HCT116 (cell line): Measurements from ENCODE around the gene ECM1. TPM values are rescaled to one million over a fixed set of nuclear protein-coding genes. Genes with fewer than 3 reads are reported as not detected.

Experiments used
- ATAC-seq: fragments of 200-7000 bp; cut with Tn5 transposase; 2 replicates; pipeline ENCODE4 v1.9.1; 2020; ENCODE audit warnings: mild to moderate bottlenecking, moderate library complexity
- BruUV-seq: library from RNA; stranded (reverse); fragments of 400-500 nt; replicated peaks from 2 replicates; lab custom pipeline; 2021; lab: Mats Ljungman, UMichigan
- CTCF ChIA-PET: fragments of 300-600 bp; sonication (Branson Sonifier 250); formaldehyde crosslinking; loops from one replicate; lab custom pipeline; 2021; ENCODE audit warnings: antibody characterized with exemption; lab: Charles Lee
- POLR2A ChIA-PET: fragments of 300-600, 350-600 bp; sonication (Branson Sonifier 250); formaldehyde crosslinking; loops from one replicate; lab custom pipeline; 2021; ENCODE audit warnings: antibody characterized with exemption; lab: Charles Lee
- RAD21 ChIA-PET, 2 experiments: fragments of 300-600 bp; sonication (Branson Sonifier 250); formaldehyde crosslinking; loops; one replicate each; lab custom pipeline; 2023; ENCODE audit warnings: low total read pairs in 2 of 2; ENCODE audit not compliant: uncharacterized antibody in 2 of 2, unreplicated experiment in 2 of 2, low non-redundant PET in 1 of 2; lab: Charles Lee
- DNase-seq: peaks from one replicate; pipeline ENCODE4 v3.0.0-alpha.2; 2010; ENCODE audit warnings: low read depth, low spot score
- H2AFZ ChIP-seq: fragments of 200-600 bp; shearing (Covaris generic), sonication (generic); 2 replicates; pipeline ENCODE4 v1.6.1; 2017; ENCODE audit warnings: low read depth, mixed run types, mixed read lengths, antibody characterized with exemption, low read length; ENCODE audit not compliant: poor library complexity, severe bottlenecking
- H3K27ac ChIP-seq: 2 replicates; pipeline ENCODE4 v1.5.1; 2012; ENCODE audit warnings: low read depth, low read length
- H3K27me3 ChIP-seq: fragments of 200-600 bp; sonication (generic); 2 replicates; pipeline ENCODE4 v1.6.1; 2016; ENCODE audit warnings: mixed run types, low read length, mixed read lengths; ENCODE audit not compliant: insufficient read depth
- H3K36me3 ChIP-seq, 2 experiments: fragments of 200-500 bp in 1 of 2; fragments of 200-600 bp in 1 of 2; sonication (Bioruptor generic) in 1 of 2; sonication (generic) in 1 of 2; 2 replicates each; pipeline versions ENCODE4 v1.5.1 to v1.6.1; 2014 to 2016; ENCODE audit warnings: low read length in 2 of 2, inconsistent platforms in 1 of 2, mixed read lengths in 1 of 2, mixed run types in 1 of 2; ENCODE audit not compliant: insufficient read depth in 2 of 2, control insufficient read depth in 1 of 2
- H3K4me1 ChIP-seq, 2 experiments: fragments of 200-600 bp in 1 of 2; sonication (generic) in 1 of 2; 2 replicates each; pipeline versions ENCODE4 v1.5.1 to v1.6.1; 2012 to 2017; ENCODE audit warnings: low read length in 2 of 2, inconsistent platforms in 1 of 2, mild to moderate bottlenecking in 1 of 2, mixed read lengths in 1 of 2, mixed run types in 1 of 2, moderate library complexity in 1 of 2; ENCODE audit not compliant: insufficient read depth in 2 of 2, control insufficient read depth in 1 of 2
- H3K4me2 ChIP-seq: fragments of 200-600 bp; sonication (generic); 2 replicates; pipeline ENCODE4 v1.6.1; 2017; ENCODE audit warnings: mixed run types, low read length, mixed read lengths
- H3K4me3 ChIP-seq, 2 experiments: fragments of 200-600 bp in 1 of 2; sonication (generic) in 1 of 2; replicated peaks in 1 of 2; 2 replicates each; pipeline ENCODE4 v1.5.1; 2011 to 2016; ENCODE audit warnings: low read length in 2 of 2, control low read depth in 1 of 2, low read depth in 1 of 2, mild to moderate bottlenecking in 1 of 2, mixed read lengths in 1 of 2, mixed run types in 1 of 2
- H3K79me2 ChIP-seq: fragments of 200-600 bp; sonication (generic); 2 replicates; pipeline ENCODE4 v1.6.1; 2017; ENCODE audit warnings: mild to moderate bottlenecking, mixed run types, low read length, moderate library complexity, mixed read lengths; ENCODE audit not compliant: insufficient read depth
- H3K9ac ChIP-seq: fragments of 200-600 bp; sonication (generic); 2 replicates; pipeline ENCODE4 v1.6.1; 2016; ENCODE audit warnings: low read length, mixed read lengths
- H3K9me2 ChIP-seq: fragments of 200-600 bp; sonication (generic), shearing (Covaris generic); 2 replicates; pipeline ENCODE4 v1.6.1; 2017; ENCODE audit warnings: mixed run types, mild to moderate bottlenecking, moderate library complexity; ENCODE audit not compliant: insufficient read depth
- H3K9me3 ChIP-seq, 2 experiments: fragments of 200-500 bp in 1 of 2; fragments of 200-600 bp in 1 of 2; sonication (Bioruptor generic) in 1 of 2; sonication (generic) in 1 of 2; 2 replicates each; pipeline ENCODE4 v1.6.1; 2014 to 2017; ENCODE audit warnings: low read length in 2 of 2, mixed read lengths in 2 of 2, inconsistent platforms in 1 of 2, low read depth in 1 of 2, mild to moderate bottlenecking in 1 of 2, mixed run types in 1 of 2, moderate library complexity in 1 of 2; ENCODE audit not compliant: control insufficient read depth in 1 of 2, insufficient read depth in 1 of 2
- H4K20me1 ChIP-seq: fragments of 200-600 bp; sonication (generic), shearing (Covaris generic); 2 replicates; pipeline ENCODE4 v1.6.1; 2017; ENCODE audit warnings: mixed run types, mild to moderate bottlenecking, moderate library complexity; ENCODE audit not compliant: insufficient read depth
- CBX3 ChIP-seq: IDR thresholded peaks from 2 replicates; pipeline ENCODE4 v1.6.1; 2012; ENCODE audit warnings: low read depth
- CEBPB ChIP-seq: IDR thresholded peaks from 2 replicates; pipeline ENCODE4 v1.6.1; 2012; ENCODE audit warnings: low read depth
- JUND ChIP-seq: IDR thresholded peaks from 2 replicates; pipeline ENCODE4 v1.6.1; 2012
- POLR2AphosphoS5 ChIP-seq: IDR thresholded peaks from 2 replicates; pipeline ENCODE4 v1.6.1; 2011; ENCODE audit warnings: mild to moderate bottlenecking, low read depth, low read length, moderate library complexity
- SIN3A ChIP-seq: IDR thresholded peaks from 2 replicates; pipeline ENCODE4 v1.6.1; 2012; ENCODE audit warnings: low read depth
- SP1 ChIP-seq: IDR thresholded peaks from 2 replicates; pipeline ENCODE4 v1.6.1; 2012; ENCODE audit warnings: low read depth
- TCF7L2 ChIP-seq: IDR thresholded peaks from 2 replicates; pipeline ENCODE4 v1.7.0; 2011; ENCODE audit warnings: borderline replicate concordance, inconsistent platforms; ENCODE audit not compliant: insufficient read depth, insufficient read length; ENCODE audit errors: extremely low read depth
- YY1 ChIP-seq: IDR thresholded peaks from 2 replicates; pipeline ENCODE4 v1.6.1; 2011; ENCODE audit warnings: low read length, low read depth, moderate library complexity, mild to moderate bottlenecking; ENCODE audit not compliant: insufficient replicate concordance; ENCODE audit errors: extremely low read depth
- ZNF274 ChIP-seq: fragments of 200-500 bp; sonication (Bioruptor generic); IDR thresholded peaks from 2 replicates; pipeline ENCODE4 v1.6.1; 2014; ENCODE audit warnings: mild to moderate bottlenecking, low read depth, low read length, inconsistent platforms
- intact Hi-C: fragments of 100-400 bp; cut with micrococcal nuclease; formaldehyde crosslinking; loops from 2 replicates; pipeline ENCODE4 v1.10.0; 2022
- total RNA-seq: library from RNA; stranded (reverse); gene quantifications from one replicate; pipeline ENCODE4 v1.2.1, GENCODE V29; 2021; ENCODE audit not compliant: unreplicated experiment
- TF ChIP-seq, protein P1 (sequence below): IDR thresholded peaks from 2 replicates; pipeline ENCODE4 v1.6.1; 2012
- TF ChIP-seq, protein P2 (sequence below): IDR thresholded peaks from 2 replicates; pipeline ENCODE4 v1.6.1; 2011; ENCODE audit warnings: mild to moderate bottlenecking, low read length, moderate library complexity; ENCODE audit not compliant: insufficient replicate concordance; ENCODE audit errors: extremely low read depth
- TF ChIP-seq, protein P3 (sequence below): IDR thresholded peaks from 2 replicates; pipeline ENCODE4 v1.6.1; 2012; ENCODE audit warnings: low read depth

ECM1 gene
- total RNA-seq, 1 experiment from 2014 or later, result 2.0 TPM

DNA sequence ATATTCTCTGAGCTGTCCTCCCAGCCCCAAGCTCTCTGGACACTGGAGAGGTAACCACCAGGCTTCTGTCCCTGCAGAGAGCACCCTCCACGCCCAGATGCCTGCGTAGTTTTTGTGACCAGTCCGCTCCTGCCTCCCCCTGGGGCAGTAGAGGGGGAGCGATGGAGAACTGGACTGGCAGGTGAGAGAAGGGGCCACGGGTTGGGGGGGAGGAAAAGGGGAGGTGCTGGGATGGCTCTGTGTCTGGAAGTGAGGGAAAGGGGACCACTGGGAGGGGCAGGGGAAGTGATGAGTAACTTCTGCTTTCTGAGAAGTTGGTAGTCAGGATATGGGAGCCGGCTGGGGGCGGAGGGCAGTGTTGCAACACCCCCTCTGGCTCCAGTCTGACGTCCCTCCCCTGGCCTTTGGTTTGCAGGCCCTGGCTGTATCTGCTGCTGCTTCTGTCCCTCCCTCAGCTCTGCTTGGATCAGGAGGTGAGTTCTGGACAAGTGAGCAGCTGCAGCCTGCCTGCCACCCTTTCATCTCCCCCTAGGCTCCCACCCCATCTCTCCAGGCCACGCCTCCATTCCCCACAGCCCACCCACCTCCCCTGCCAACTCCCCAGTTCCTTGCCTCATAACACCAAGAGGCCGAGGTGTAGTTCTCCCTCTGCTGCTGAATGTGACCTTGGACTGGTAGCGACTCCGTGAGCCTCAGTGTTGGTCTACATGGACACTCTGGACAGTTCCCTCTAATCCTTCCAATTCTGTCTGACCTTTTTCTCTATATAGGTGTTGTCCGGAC is 44.4 kb downstream of the ECM1 start:
- no peak overlapping the region for H3K9ac ChIP-seq
- no peak for ATAC-seq
- TF ChIP-seq TCF7L2 (no peak), JUND (no peak), SIN3A (no peak), YY1 (no peak), POLR2AphosphoS5 (no peak), SP1 (no peak), CBX3 (no peak), ZNF274 (no peak), CEBPB (no peak)
- TF ChIP-seq, protein P1, sequence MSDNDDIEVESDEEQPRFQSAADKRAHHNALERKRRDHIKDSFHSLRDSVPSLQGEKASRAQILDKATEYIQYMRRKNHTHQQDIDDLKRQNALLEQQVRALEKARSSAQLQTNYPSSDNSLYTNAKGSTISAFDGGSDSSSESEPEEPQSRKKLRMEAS, result no peak
- TF ChIP-seq, protein P2, sequence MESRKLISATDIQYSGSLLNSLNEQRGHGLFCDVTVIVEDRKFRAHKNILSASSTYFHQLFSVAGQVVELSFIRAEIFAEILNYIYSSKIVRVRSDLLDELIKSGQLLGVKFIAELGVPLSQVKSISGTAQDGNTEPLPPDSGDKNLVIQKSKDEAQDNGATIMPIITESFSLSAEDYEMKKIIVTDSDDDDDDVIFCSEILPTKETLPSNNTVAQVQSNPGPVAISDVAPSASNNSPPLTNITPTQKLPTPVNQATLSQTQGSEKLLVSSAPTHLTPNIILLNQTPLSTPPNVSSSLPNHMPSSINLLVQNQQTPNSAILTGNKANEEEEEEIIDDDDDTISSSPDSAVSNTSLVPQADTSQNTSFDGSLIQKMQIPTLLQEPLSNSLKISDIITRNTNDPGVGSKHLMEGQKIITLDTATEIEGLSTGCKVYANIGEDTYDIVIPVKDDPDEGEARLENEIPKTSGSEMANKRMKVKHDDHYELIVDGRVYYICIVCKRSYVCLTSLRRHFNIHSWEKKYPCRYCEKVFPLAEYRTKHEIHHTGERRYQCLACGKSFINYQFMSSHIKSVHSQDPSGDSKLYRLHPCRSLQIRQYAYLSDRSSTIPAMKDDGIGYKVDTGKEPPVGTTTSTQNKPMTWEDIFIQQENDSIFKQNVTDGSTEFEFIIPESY, result no peak
- TF ChIP-seq, protein P3, sequence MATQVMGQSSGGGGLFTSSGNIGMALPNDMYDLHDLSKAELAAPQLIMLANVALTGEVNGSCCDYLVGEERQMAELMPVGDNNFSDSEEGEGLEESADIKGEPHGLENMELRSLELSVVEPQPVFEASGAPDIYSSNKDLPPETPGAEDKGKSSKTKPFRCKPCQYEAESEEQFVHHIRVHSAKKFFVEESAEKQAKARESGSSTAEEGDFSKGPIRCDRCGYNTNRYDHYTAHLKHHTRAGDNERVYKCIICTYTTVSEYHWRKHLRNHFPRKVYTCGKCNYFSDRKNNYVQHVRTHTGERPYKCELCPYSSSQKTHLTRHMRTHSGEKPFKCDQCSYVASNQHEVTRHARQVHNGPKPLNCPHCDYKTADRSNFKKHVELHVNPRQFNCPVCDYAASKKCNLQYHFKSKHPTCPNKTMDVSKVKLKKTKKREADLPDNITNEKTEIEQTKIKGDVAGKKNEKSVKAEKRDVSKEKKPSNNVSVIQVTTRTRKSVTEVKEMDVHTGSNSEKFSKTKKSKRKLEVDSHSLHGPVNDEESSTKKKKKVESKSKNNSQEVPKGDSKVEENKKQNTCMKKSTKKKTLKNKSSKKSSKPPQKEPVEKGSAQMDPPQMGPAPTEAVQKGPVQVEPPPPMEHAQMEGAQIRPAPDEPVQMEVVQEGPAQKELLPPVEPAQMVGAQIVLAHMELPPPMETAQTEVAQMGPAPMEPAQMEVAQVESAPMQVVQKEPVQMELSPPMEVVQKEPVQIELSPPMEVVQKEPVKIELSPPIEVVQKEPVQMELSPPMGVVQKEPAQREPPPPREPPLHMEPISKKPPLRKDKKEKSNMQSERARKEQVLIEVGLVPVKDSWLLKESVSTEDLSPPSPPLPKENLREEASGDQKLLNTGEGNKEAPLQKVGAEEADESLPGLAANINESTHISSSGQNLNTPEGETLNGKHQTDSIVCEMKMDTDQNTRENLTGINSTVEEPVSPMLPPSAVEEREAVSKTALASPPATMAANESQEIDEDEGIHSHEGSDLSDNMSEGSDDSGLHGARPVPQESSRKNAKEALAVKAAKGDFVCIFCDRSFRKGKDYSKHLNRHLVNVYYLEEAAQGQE, result no peak
- TF ChIP-seq, all 23 proteins: peak for 0
- intact Hi-C loops, result no loop called here
- RAD21 ChIA-PET, result no interaction called here
- Histone ChIP-seq H3K79me2 (no peaks in the 10 kb centered on the region), H3K27me3 (no peaks in the 10 kb centered on the region), H3K4me2 (no peak overlapping the region), H4K20me1 (no peaks in the 10 kb centered on the region), H3K27ac (no peak overlapping the region), H2AFZ (no peak overlapping the region), H3K36me3 (no peaks in the 10 kb centered on the region), H3K9me3 (no peaks in the 10 kb centered on the region), H3K4me1 (peaks cover 10 to 23% of the 10 kb centered on the region in 2 experiments; a peak in 3 of 4 replicates), H3K4me3 (no peak overlapping the region), H3K9me2 (no peaks in the 10 kb centered on the region)
- no peak for DNase-seq
- POLR2A ChIA-PET, result no interaction called here
- no TSS peak for BruUV-seq
- CTCF ChIA-PET, result interaction anchor here (2.5 kb wide), 1 partner anchor 8 kb away, joined by 29 read pairs; no protein-coding TSS in a partner anchor
